ENCODE measurements around the gene CSTF1.

The CSTF1 gene

DNA sequence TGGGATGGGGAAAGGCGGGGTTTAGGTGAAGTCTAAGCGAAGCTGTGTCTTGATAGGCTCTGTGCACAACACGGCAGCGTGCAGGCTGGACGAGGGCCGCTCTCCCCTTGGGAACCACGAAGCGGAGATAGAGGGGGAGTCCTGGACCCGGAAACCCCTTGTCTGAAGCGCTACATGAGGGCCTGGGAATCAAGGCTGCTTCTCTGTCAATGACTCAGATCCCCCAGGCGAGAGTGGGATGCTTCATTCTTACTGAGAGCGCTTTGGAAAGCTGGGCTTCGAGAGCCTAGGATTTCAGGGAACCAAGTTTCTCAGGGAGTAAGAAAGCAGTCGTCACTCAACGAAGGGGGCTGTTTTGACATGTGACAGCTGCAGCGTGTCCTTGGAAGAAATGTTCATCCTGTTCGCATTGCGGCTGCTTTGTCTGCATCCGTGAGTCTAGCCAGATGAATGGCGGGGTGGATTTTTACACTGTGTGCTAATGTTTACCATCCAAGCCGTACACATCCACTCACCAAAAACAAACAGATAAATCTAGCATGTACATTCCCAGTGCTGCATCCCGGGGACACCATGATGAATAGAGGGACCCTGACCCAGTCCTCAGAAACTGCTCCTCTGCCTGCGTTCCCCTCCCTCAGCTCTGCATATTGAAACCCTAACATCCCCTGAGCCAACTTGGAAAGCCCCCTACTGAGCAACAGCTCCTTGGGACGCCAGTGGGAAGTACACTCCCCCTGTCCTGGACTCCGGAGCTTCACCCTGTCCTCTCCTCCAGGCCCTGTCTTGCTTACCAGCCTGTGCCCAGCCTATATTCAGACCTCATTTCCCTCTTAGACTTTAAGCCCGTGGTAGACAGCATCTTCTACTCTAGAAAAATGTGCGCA is 51.5 kb downstream of the CSTF1 start:
- no peak overlapping the region for H3K4me3 ChIP-seq (ENCODE audit: control insufficient read depth, low read depth, low read length)
- no peak for DNase-seq (ENCODE audit: low read depth)
- TF ChIP-seq, protein P1, sequence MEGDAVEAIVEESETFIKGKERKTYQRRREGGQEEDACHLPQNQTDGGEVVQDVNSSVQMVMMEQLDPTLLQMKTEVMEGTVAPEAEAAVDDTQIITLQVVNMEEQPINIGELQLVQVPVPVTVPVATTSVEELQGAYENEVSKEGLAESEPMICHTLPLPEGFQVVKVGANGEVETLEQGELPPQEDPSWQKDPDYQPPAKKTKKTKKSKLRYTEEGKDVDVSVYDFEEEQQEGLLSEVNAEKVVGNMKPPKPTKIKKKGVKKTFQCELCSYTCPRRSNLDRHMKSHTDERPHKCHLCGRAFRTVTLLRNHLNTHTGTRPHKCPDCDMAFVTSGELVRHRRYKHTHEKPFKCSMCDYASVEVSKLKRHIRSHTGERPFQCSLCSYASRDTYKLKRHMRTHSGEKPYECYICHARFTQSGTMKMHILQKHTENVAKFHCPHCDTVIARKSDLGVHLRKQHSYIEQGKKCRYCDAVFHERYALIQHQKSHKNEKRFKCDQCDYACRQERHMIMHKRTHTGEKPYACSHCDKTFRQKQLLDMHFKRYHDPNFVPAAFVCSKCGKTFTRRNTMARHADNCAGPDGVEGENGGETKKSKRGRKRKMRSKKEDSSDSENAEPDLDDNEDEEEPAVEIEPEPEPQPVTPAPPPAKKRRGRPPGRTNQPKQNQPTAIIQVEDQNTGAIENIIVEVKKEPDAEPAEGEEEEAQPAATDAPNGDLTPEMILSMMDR (IDR thresholded peaks at IDR 0.05; ENCODE audit: control insufficient read depth, insufficient read depth, low read depth, low read length, missing control alignments): no peak

DNA sequence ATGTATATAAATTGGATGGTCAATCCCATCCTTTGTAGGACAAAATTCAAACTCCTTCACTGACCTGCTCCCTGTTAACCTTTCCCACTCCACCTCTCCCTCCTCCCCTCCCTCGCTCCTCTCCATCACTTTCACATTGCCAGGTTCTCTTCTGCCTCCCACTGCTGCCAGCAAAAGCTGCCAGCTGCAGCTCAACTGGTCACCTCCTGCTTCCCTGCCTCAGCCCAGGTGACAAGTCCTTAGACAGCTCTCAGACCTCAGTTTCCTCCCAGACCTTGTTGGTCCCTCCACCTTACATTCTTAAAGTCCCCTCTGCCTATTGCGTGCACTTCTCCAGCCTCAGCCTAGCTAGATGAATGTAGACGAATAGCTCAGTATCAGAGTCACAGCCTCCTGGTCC is 52.7 kb downstream of the CSTF1 start:
- TF ChIP-seq, protein P1 (IDR thresholded peaks at IDR 0.05; ENCODE audit: control insufficient read depth, insufficient read depth, low read depth, low read length, missing control alignments): no peak
- no peak overlapping the region for H3K4me3 ChIP-seq (ENCODE audit: control insufficient read depth, low read depth, low read length)
- no peak for DNase-seq (ENCODE audit: low read depth)

DNA sequence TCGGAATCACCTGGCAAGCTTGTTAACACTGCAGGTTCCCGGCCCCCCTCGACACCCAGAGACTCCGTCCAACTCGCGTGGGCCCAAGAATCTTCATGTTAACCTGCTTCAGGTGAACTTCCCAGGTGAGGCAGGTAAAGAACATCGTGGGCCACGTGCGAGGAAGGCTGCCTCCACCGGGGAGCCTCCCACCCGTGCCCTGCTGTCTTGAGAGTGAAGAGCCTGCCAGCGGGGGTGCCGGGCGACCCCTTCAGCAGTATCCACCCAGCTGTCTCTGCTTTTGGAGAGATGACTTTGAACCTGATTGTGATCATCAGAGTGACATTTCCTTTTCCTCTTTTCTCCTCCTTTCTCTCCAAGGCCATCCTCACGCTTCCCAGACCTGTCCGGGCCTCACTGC is 53.1 kb downstream of the CSTF1 start:
- DNase-seq (ENCODE audit: low read depth): no peak
- TF ChIP-seq, protein P1 (IDR thresholded peaks at IDR 0.05; ENCODE audit: control insufficient read depth, insufficient read depth, low read depth, low read length, missing control alignments): no peak
- no peak overlapping the region for H3K4me3 ChIP-seq (ENCODE audit: control insufficient read depth, low read depth, low read length)

DNA sequence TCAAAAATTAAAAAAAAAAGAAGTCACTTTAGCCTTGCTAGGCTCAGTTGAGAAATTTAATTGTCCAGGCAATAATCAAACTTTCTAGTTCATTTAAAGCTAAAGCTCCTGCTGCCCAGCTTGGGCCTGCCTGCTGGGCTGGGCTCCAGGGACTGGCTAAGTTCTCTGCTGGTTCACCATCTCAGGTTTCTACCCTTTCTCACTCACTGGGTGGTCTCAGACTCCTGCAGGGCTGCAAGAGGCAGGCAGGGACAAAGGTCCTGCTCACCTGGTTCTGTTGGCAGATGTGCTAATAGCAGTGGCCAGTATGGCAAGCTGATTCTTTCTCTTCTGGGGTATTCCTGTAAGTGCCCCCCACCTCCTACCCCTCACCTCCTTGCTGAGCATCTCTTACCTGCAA is 54.8 kb downstream of the CSTF1 start:
- H3K4me3 ChIP-seq (ENCODE audit: control insufficient read depth, low read depth, low read length): no peak overlapping the region
- TF ChIP-seq, protein P1 (IDR thresholded peaks at IDR 0.05; ENCODE audit: control insufficient read depth, insufficient read depth, low read depth, low read length, missing control alignments): no peak
- DNase-seq (ENCODE audit: low read depth): no peak

DNA sequence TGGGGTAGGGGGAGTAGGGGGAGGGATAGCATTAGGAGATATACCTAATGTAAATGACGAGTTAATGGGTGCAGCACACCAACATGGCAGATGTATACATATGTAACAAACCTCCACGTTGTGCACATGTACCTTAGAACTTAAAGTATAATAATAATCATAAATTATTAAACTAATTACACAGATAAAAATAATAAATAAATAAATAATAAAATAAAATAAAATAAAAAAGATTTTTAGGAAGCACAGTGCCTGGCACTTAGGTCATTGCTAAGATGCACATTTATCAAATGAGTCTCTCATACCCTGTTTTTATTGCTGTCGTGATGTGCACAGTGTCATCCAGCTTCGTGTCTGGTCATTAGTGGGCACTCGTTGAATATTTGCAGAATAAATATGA is 57.0 kb downstream of the CSTF1 start:
- TF ChIP-seq, protein P1 (IDR thresholded peaks at IDR 0.05; ENCODE audit: control insufficient read depth, insufficient read depth, low read depth, low read length, missing control alignments): no peak
- H3K4me3 ChIP-seq (ENCODE audit: control insufficient read depth, low read depth, low read length): no peak overlapping the region
- DNase-seq (ENCODE audit: low read depth): no peak

DNA sequence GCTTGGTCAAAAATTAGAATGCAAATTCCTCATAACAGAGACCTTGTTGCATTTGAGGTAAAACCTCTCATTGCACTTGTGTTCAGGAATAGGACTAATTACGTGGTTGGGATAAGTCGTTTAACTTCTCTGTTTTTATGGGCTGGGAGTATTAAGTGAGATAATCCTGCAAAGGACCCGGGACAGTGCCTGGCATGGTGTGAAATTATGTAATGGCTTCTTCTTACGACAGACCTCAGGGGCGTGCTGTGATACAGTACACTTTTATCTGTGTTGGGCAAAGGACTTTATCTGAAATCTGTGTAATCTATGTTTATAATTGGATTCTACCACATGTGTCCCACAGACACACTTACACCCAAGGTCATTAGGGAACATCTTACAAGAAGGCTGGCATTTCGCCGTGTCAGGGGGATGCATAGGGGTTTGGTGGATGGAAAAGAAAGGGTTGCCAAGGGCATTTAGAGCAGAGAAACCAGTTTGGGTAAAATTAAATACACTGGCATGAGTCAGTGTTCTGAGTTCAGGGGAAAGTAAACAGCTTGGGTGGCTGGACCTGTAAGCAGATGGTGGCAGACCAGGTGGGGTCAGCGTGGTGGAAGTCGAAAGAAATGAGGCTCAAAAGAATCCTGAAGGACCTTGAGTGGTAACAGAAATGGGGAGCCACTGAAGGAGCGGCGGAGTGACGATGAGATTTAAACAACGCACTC is 58.8 kb downstream of the CSTF1 start:
- TF ChIP-seq, protein P1 (IDR thresholded peaks at IDR 0.05; ENCODE audit: control insufficient read depth, insufficient read depth, low read depth, low read length, missing control alignments): no peak
- DNase-seq (ENCODE audit: low read depth): no peak

More for the DNA sequence above, 58.8 kb downstream of the CSTF1 start:
- no peak overlapping the region for H3K4me3 ChIP-seq (ENCODE audit: control insufficient read depth, low read depth, low read length)

Data from AG09309 (cell line).